ENCODE results near the gene CBARP.

DNA sequence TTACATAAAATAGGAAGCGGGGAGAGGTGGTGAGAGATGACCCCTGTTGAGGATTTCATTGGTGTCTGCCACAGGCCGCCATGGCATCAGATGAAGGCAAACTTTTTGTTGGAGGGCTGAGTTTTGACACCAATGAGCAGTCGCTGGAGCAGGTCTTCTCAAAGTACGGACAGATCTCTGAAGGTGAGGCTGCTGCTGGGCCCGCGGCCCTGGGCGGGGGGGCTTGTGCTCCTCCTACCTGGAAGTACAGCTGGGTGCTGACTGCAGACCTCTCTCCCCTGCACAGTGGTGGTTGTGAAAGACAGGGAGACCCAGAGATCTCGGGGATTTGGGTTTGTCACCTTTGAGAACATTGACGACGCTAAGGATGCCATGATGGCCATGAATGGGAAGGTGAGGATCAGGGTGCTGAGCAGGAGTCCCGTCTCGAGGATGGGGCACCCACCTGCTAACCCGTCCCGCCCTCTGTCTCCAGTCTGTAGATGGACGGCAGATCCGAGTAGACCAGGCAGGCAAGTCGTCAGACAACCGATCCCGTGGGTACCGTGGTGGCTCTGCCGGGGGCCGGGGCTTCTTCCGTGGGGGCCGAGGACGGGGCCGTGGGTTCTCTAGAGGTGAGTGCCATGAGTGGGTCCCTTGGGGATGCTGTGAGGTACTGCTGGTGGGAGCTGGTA lies 33.2 kb upstream of the CBARP start:
- TF ChIP-seq, protein P1, sequence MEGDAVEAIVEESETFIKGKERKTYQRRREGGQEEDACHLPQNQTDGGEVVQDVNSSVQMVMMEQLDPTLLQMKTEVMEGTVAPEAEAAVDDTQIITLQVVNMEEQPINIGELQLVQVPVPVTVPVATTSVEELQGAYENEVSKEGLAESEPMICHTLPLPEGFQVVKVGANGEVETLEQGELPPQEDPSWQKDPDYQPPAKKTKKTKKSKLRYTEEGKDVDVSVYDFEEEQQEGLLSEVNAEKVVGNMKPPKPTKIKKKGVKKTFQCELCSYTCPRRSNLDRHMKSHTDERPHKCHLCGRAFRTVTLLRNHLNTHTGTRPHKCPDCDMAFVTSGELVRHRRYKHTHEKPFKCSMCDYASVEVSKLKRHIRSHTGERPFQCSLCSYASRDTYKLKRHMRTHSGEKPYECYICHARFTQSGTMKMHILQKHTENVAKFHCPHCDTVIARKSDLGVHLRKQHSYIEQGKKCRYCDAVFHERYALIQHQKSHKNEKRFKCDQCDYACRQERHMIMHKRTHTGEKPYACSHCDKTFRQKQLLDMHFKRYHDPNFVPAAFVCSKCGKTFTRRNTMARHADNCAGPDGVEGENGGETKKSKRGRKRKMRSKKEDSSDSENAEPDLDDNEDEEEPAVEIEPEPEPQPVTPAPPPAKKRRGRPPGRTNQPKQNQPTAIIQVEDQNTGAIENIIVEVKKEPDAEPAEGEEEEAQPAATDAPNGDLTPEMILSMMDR (IDR thresholded peaks at IDR 0.05; ENCODE audit: low read depth, low read length) = no peak
- no peak for TF ChIP-seq POLR2A (IDR thresholded peaks at IDR 0.05; ENCODE audit: extremely low read depth, insufficient read length)
